Karpas-422 (cell line): Measurements from ENCODE around the gene PGRMC1. TPM values are rescaled to one million over a fixed set of nuclear protein-coding genes. Genes with fewer than 3 reads are reported as not detected.

Experiments used
- DNase-seq: peaks from one replicate; pipeline ENCODE4 v3.0.0-alpha.2; 2015
- H2AFZ ChIP-seq: fragments of 200-600 bp; sonication (generic); 2 replicates; pipeline ENCODE4 v1.6.1; 2014; ENCODE audit warnings: antibody characterized with exemption, low read length, mixed read lengths
- H3K27ac ChIP-seq: fragments of 200-600 bp; sonication (generic); 2 replicates; pipeline ENCODE4 v1.5.1; 2014; ENCODE audit warnings: mild to moderate bottlenecking, low read length, moderate library complexity
- H3K27me3 ChIP-seq: fragments of 200-600 bp; sonication (generic); 2 replicates; pipeline ENCODE4 v1.6.1; 2014; ENCODE audit warnings: low read length, mixed read lengths
- H3K36me3 ChIP-seq: fragments of 200-600 bp; sonication (generic); 2 replicates; pipeline ENCODE4 v1.6.1; 2014; ENCODE audit warnings: low read length, mixed read lengths; ENCODE audit not compliant: insufficient read depth
- H3K4me1 ChIP-seq: fragments of 200-600 bp; sonication (generic); 2 replicates; pipeline ENCODE4 v1.6.1; 2014; ENCODE audit warnings: mild to moderate bottlenecking, low read length, mixed read lengths
- H3K4me2 ChIP-seq: fragments of 200-600 bp; sonication (generic); 2 replicates; pipeline ENCODE4 v1.6.1; 2014; ENCODE audit warnings: low read length, low read depth, mild to moderate bottlenecking; ENCODE audit not compliant: poor library complexity, severe bottlenecking
- H3K4me3 ChIP-seq: fragments of 200-600 bp; sonication (generic); 2 replicates; pipeline ENCODE4 v1.5.1; 2014; ENCODE audit warnings: mild to moderate bottlenecking, antibody characterized with exemption, low read length, mixed read lengths
- H3K79me2 ChIP-seq: fragments of 200-600 bp; sonication (generic); 2 replicates; pipeline ENCODE4 v1.6.1; 2014; ENCODE audit warnings: mild to moderate bottlenecking, low read length, mixed read lengths
- H3K9ac ChIP-seq: fragments of 200-600 bp; sonication (generic); 2 replicates; pipeline ENCODE4 v1.6.0; 2014; ENCODE audit warnings: low read length
- H3K9me2 ChIP-seq: fragments of 200-600 bp; sonication (generic), shearing (Covaris generic); replicated peaks from 2 replicates; pipeline ENCODE4 v1.6.0; 2014; ENCODE audit warnings: mild to moderate bottlenecking, low read length, moderate library complexity; ENCODE audit not compliant: insufficient read depth
- H3K9me3 ChIP-seq: fragments of 300-700, 200-600 bp; sonication (generic); 2 replicates; pipeline ENCODE4 v1.6.1; 2014; ENCODE audit warnings: low read length, mixed read lengths
- H4K20me1 ChIP-seq: fragments of 200-600 bp; sonication (generic); 2 replicates; pipeline ENCODE4 v1.6.1; 2014; ENCODE audit warnings: mild to moderate bottlenecking, antibody characterized with exemption, low read length, low read depth; ENCODE audit not compliant: insufficient read depth
- total RNA-seq: library from RNA; depleted of rRNA; stranded (reverse); fragments of >200 nt; shearing (Covaris generic); gene quantifications from 2 replicates; pipeline ENCODE4 v1.2.3, GENCODE V29; 2014; ENCODE audit warnings: low replicate concordance

The PGRMC1 gene
- total RNA-seq, 1 experiment from 2014 or later: 52.5 TPM

DNA sequence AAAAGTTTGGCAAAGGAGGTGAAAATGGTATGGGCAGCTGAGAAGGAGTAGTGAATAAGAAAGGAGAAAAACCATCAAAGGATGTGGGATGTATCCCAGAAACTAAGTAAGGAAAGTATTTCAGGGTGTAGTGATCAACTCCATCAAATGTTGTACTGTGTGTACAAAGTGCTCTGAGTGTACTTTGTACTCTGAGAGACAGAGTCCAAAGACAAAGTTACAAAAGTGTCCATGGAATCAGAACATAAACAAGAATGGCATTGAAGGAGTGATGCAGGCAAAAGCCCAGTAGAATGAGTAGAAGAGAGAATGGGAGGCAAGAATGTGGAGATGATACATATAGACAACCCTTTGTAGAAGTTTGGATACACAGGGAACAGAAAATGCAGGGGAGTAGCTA lies 12.3 kb upstream of the PGRMC1 start:
- H3K4me1 ChIP-seq: no peaks in the 10 kb centered on the region
- H3K9ac ChIP-seq: no peak overlapping the region
- no peak for DNase-seq
- no peaks in the 10 kb centered on the region for H3K9me3 ChIP-seq
- H3K4me2 ChIP-seq: no peak overlapping the region
- no peaks in the 10 kb centered on the region for H3K9me2 ChIP-seq
- H2AFZ ChIP-seq: no peak overlapping the region
- no peaks in the 10 kb centered on the region for H3K27me3 ChIP-seq
- H3K4me3 ChIP-seq: no peak overlapping the region
- no peaks in the 10 kb centered on the region for H3K79me2 ChIP-seq
- no peaks in the 10 kb centered on the region for H4K20me1 ChIP-seq
- no peaks in the 10 kb centered on the region for H3K36me3 ChIP-seq
- H3K27ac ChIP-seq: no peak overlapping the region

DNA sequence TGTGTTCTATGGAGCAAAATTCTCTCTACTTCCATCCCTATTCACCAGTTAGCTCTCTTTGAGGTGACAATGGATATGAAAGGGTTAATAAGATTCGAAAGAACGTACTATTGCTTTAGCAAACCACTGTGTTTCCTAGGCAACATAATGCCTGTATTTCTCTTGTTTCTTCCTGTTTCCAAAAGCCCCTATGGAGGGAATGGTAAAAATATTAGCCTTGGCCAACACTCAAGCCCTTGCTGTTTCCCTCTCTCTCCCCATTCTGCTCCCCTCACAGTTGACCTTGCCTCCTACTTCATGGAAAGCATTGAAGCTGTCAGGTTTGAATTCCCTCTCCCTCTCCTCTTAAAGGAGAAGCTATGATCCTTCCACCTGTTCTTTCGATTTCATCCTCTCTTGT lies 9.6 kb upstream of the PGRMC1 start:
- H3K9me2 ChIP-seq: no peaks in the 10 kb centered on the region

DNA sequence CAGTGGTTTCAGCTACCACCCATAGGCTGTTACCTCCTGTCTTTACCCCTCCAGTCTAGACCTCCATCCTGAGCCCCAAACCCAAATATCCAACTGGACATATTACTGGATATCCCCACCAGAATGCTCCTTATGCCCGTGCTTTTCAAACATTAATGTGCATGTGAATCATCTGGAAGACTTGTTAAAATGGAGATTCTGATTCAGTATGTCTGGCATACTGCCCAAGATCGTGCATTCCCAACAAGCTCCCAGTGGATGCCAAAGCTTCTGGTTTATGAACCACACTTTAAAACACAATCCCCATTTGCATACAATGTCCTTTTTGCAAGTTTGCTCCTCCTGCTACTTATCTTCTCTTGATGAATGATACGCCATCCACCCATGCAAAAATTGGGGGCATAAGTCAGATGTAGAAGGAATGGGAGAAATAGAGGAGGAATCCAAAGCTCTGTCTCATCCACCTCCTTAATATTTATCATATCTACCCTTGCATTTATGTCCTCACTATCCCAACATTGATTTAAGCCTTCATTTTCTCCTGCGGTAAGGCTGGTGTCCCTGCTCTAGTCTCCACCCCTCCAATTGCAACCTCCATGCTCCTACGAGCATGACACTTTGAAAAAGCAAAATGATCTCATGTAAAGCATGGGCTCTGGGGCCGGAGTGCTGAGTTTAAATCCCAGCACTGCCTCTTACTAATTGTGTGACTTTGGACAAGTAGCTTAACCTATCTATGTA lies 7.4 kb upstream of the PGRMC1 start:
- no peak overlapping the region for H3K4me2 ChIP-seq
- H3K36me3 ChIP-seq: no peaks in the 10 kb centered on the region
- no peaks in the 10 kb centered on the region for H3K9me2 ChIP-seq

More for the DNA sequence above, 9.6 kb upstream of the PGRMC1 start:
- no peaks in the 10 kb centered on the region for H3K9me3 ChIP-seq
- no peak overlapping the region for H3K9ac ChIP-seq
- no peak overlapping the region for H3K27ac ChIP-seq
- no peaks in the 10 kb centered on the region for H3K36me3 ChIP-seq
- no peak overlapping the region for H2AFZ ChIP-seq
- no peaks in the 10 kb centered on the region for H3K4me1 ChIP-seq
- H3K4me3 ChIP-seq: no peak overlapping the region
- H3K4me2 ChIP-seq: no peak overlapping the region
- H3K27me3 ChIP-seq: no peaks in the 10 kb centered on the region
- no peaks in the 10 kb centered on the region for H3K79me2 ChIP-seq
- no peaks in the 10 kb centered on the region for H4K20me1 ChIP-seq
- no peak for DNase-seq

DNA sequence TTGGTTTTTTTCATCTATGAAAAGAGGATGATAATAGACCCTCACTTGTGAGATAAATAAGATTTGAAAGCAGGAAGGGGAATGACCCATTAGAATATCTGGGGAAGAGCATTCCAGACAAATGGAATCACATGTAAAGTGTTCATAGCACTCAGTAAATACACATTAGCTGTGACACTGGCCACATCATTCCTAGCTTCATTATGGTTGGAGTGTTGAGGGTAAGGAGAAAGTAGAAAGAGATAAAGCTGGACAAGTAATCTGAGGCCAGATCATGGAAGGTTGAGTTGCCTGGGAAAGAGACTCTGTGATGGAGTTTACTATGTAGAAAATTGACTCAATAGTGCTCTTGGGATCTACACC lies 6.9 kb upstream of the PGRMC1 start:
- no peaks in the 10 kb centered on the region for H3K4me1 ChIP-seq
- H3K27ac ChIP-seq: no peak overlapping the region
- H3K36me3 ChIP-seq: no peaks in the 10 kb centered on the region
- no peaks in the 10 kb centered on the region for H3K79me2 ChIP-seq
- no peaks in the 10 kb centered on the region for H3K27me3 ChIP-seq
- DNase-seq: no peak
- no peak overlapping the region for H3K4me2 ChIP-seq
- H3K4me3 ChIP-seq: no peak overlapping the region
- no peaks in the 10 kb centered on the region for H3K9me3 ChIP-seq
- H4K20me1 ChIP-seq: no peaks in the 10 kb centered on the region
- no peaks in the 10 kb centered on the region for H3K9me2 ChIP-seq
- H3K9ac ChIP-seq: no peak overlapping the region
- H2AFZ ChIP-seq: no peak overlapping the region

More for the DNA sequence above, 7.4 kb upstream of the PGRMC1 start:
- H4K20me1 ChIP-seq: no peaks in the 10 kb centered on the region
- DNase-seq: no peak
- H3K27ac ChIP-seq: no peak overlapping the region
- no peaks in the 10 kb centered on the region for H3K4me1 ChIP-seq
- no peaks in the 10 kb centered on the region for H3K9me3 ChIP-seq
- H3K4me3 ChIP-seq: no peak overlapping the region
- H3K27me3 ChIP-seq: no peaks in the 10 kb centered on the region
- H3K9ac ChIP-seq: no peak overlapping the region
- no peak overlapping the region for H2AFZ ChIP-seq
- no peaks in the 10 kb centered on the region for H3K79me2 ChIP-seq

DNA sequence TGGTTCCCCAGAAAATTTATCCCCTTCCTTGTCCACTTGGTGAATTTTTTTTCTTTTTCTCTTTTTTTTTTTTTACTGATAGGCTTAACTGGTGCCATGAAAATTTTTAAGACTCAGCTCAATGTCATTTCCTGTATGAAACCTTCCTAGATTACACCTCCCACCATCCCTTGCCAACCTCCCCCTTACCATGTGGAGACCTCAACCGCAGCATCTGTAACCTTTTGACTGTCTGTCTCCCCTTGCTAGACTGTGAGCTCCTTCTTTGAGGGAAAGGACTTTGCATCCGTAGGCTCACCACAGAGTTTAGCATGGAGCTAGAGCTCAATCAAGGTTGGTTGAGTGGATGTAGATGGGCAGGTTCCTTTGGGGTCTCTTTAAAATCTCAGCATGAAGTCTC lies 5.2 kb upstream of the PGRMC1 start:
- no peak overlapping the region for H3K4me2 ChIP-seq
- H3K9me2 ChIP-seq: no peaks in the 10 kb centered on the region
- H3K9ac ChIP-seq: no peak overlapping the region
- no peaks in the 10 kb centered on the region for H3K36me3 ChIP-seq
- no peaks in the 10 kb centered on the region for H3K9me3 ChIP-seq
- no peak overlapping the region for H3K4me3 ChIP-seq
- H2AFZ ChIP-seq: no peak overlapping the region
- no peaks in the 10 kb centered on the region for H4K20me1 ChIP-seq
- peaks cover 5% of the 10 kb centered on the region for H3K4me1 ChIP-seq
- H3K27me3 ChIP-seq: no peaks in the 10 kb centered on the region
- no peak overlapping the region for H3K27ac ChIP-seq
- DNase-seq: no peak
- H3K79me2 ChIP-seq: no peaks in the 10 kb centered on the region

DNA sequence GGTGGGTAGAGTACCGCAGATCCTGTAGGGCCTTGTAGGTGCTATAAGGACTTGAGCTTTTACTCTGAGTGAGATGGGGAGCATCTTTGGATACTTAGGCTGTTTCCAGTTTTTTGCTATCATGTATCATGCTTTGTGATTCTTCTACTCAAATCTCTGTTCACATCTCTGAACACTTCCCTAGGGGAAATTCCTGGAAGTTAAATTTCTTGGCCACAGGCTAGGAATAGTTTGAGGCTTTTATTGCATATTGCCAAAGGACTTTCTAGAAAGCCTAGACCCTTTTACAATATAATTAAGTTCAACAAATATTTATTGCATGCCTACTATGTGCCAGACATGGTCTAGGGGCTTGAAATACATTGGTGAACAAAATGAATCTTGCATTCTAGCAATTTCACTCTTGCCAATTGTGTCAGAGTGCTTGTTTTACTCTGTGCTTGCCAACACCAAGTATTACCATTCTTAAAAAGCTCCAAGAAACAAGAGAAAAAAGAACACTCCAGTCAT lies 4.1 kb upstream of the PGRMC1 start:
- peaks cover 6% of the 10 kb centered on the region for H3K79me2 ChIP-seq
- no peaks in the 10 kb centered on the region for H3K27me3 ChIP-seq
- H3K4me2 ChIP-seq: no peak overlapping the region
- peaks cover 5% of the 10 kb centered on the region for H3K4me1 ChIP-seq
- H4K20me1 ChIP-seq: no peaks in the 10 kb centered on the region
- H3K9me3 ChIP-seq: no peaks in the 10 kb centered on the region
- H2AFZ ChIP-seq: no peak overlapping the region
- H3K27ac ChIP-seq: no peak overlapping the region
- H3K36me3 ChIP-seq: no peaks in the 10 kb centered on the region
- no peaks in the 10 kb centered on the region for H3K9me2 ChIP-seq
- H3K9ac ChIP-seq: no peak overlapping the region
- no peak overlapping the region for H3K4me3 ChIP-seq
- DNase-seq: no peak

DNA sequence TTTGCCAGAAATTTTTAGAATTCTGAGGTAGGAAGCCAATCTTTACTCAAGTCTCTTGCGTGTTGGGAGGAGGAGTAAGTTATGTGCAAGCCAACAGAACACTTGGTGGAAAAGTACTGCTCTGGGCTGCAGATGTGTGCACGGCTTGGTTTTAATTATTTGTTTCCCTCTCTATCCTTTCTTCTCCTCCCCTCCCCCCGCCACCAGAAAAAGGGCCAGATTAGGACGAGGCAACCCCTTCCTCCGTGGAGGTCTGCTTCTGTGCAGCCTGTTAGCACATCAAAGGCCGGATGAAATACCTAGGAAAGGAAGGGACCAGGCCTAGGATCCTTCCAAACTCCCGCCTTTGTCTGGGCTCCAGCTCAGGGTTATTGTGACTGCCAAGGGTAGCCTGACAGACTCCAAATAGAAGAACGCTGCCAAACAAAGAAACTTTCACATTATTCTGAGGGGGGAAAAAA lies 1.0 kb upstream of the PGRMC1 start:
- H2AFZ ChIP-seq: no peak overlapping the region
- no peaks in the 10 kb centered on the region for H3K9me2 ChIP-seq
- H3K4me1 ChIP-seq: peaks cover 20% of the 10 kb centered on the region
- H3K4me3 ChIP-seq: no peak overlapping the region
- H3K79me2 ChIP-seq: peaks cover 35% of the 10 kb centered on the region
- H3K9ac ChIP-seq: no peak overlapping the region
- DNase-seq: no peak
- no peak overlapping the region for H3K27ac ChIP-seq
- no peaks in the 10 kb centered on the region for H3K27me3 ChIP-seq
- H3K9me3 ChIP-seq: no peaks in the 10 kb centered on the region
- H3K36me3 ChIP-seq: no peaks in the 10 kb centered on the region
- H3K4me2 ChIP-seq: peak overlapping the region; percentile 67
- no peaks in the 10 kb centered on the region for H4K20me1 ChIP-seq

DNA sequence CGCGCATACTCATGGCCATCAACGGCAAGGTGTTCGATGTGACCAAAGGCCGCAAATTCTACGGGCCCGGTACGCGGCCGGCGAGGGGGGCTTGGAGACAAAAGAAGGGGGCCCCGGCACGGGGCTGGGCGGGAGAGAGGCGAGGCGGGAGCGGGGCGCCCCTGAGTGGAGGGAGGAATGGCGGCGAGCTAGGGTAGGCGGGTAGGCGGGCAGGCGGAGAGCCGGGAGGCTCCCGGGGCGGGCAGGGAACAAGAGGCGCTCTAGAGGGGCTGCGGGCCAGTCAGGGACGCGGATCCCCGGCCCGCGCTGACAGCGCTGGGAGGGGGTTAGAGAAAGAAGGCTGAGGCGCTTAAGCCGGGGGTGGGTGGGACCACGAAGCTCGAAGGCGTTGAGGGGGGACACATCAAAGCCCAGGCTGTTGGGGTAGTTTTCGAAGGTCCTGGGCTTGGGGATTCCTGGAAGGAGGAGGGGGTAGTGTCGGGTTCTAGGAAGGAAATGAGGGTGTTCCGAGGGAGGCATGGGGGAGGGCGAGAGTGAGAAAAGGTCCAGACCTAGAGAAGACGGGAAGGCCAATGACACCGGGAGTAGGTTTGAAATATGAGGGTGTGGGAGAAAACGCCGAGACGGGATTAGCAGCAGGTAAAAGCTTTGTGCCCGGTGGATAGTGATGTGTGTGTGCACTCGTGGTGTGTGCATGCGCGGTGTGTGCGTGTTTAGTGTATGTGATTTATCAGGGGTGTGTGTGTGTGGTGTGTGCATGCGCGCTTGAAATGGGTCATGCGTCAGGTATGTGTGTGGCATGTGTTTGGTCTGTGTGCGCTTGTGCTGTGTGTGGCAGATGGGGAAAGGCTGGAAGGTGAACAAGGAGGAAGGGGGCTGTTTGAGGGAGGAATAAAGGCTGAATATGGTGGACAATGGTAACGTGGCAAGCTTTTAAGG lies 807 bp downstream of the PGRMC1 start:
- peak; percentile 50 for DNase-seq
- peaks cover 44% of the 10 kb centered on the region for H3K79me2 ChIP-seq
- H2AFZ ChIP-seq: no peak overlapping the region
- H3K27ac ChIP-seq: no peak overlapping the region; the same call in 1 of the 2 replicates
- H3K4me2 ChIP-seq: peak overlapping the region; percentile 67
- H3K4me3 ChIP-seq: peak overlapping the region; percentile 69
- peaks cover 20% of the 10 kb centered on the region for H3K4me1 ChIP-seq
- peak overlapping the region; percentile 82 for H3K9ac ChIP-seq
- no peaks in the 10 kb centered on the region for H3K9me3 ChIP-seq
- no peaks in the 10 kb centered on the region for H3K9me2 ChIP-seq
- H3K36me3 ChIP-seq: no peaks in the 10 kb centered on the region
- H4K20me1 ChIP-seq: no peaks in the 10 kb centered on the region
- no peaks in the 10 kb centered on the region for H3K27me3 ChIP-seq
